IMR-90 (cell line): ENCODE measurements around the gene ZNF750. TPM values are rescaled to one million over a fixed set of nuclear protein-coding genes. Genes with fewer than 3 reads are reported as not detected.

ENCODE experiments used
- ATAC-seq: fragments of 200-7000 bp; cut with Tn5 transposase; 2 replicates; pipeline ENCODE4 v1.9.1; 2020; ENCODE audit warnings: low read depth, mild to moderate bottlenecking, moderate library complexity
- BruUV-seq: library from RNA; stranded (reverse); fragments of 400-500 nt; replicated peaks from 2 replicates; lab custom pipeline; 2021; lab: Mats Ljungman, UMichigan
- CTCF ChIA-PET: fragments of 300-600 bp; formaldehyde crosslinking; extraction: SDS; loops from one replicate; lab custom pipeline; 2021; ENCODE audit warnings: antibody characterized with exemption; lab: Yijun Ruan, JAX
- POLR2A ChIA-PET: fragments of 300-600 bp; sonication (Branson Sonifier 250); formaldehyde crosslinking; loops from one replicate; lab custom pipeline; 2022; ENCODE audit warnings: antibody characterized with exemption; ENCODE audit not compliant: unreplicated experiment; lab: Charles Lee
- DNase-seq: peaks from one replicate; pipeline ENCODE4 v3.0.0; 2013
- H2AFZ ChIP-seq: replicated peaks from 2 replicates; pipeline ENCODE3; 2013; ENCODE audit warnings: low read length, mild to moderate bottlenecking; ENCODE audit not compliant: poor library complexity
- H2AK5ac ChIP-seq: 2 replicates; pipeline ENCODE4 v1.6.1; 2013; ENCODE audit warnings: low read depth, low read length, inconsistent platforms
- H2AK9ac ChIP-seq: replicated peaks from 2 replicates; pipeline ENCODE3; 2013; ENCODE audit warnings: mild to moderate bottlenecking, low read depth, low read length, moderate library complexity; ENCODE audit not compliant: poor library complexity
- H2BK120ac ChIP-seq: 2 replicates; pipeline ENCODE4 v1.6.1; 2013; ENCODE audit warnings: low read depth, low read length, inconsistent platforms
- H2BK15ac ChIP-seq: 3 replicates; pipeline ENCODE4 v1.6.1; 2013; ENCODE audit warnings: low read depth, low read length, inconsistent platforms
- H2BK20ac ChIP-seq: 2 replicates; pipeline ENCODE4 v1.6.1; 2013; ENCODE audit warnings: low read depth, mild to moderate bottlenecking, inconsistent platforms, low read length, moderate library complexity
- H2BK5ac ChIP-seq: 2 replicates; pipeline ENCODE4 v1.6.1; 2013; ENCODE audit warnings: mild to moderate bottlenecking, low read depth, low read length, inconsistent platforms; ENCODE audit not compliant: poor library complexity, severe bottlenecking
- H3K14ac ChIP-seq: replicated peaks from 2 replicates; pipeline ENCODE4 v1.6.1; 2013; ENCODE audit warnings: low read depth, low read length, inconsistent platforms
- H3K18ac ChIP-seq: 2 replicates; pipeline ENCODE4 v1.6.1; 2013; ENCODE audit warnings: low read depth, low read length, control low read depth
- H3K23ac ChIP-seq: 2 replicates; pipeline ENCODE4 v1.6.1; 2013; ENCODE audit warnings: low read depth, low read length, inconsistent platforms
- H3K27ac ChIP-seq: 2 replicates; pipeline ENCODE4 v1.5.1; 2013; ENCODE audit warnings: mild to moderate bottlenecking, control low read depth, low read length; ENCODE audit not compliant: insufficient read depth
- H3K27me3 ChIP-seq: 2 replicates; pipeline ENCODE4 v1.6.1; 2013; ENCODE audit warnings: low read length; ENCODE audit not compliant: control insufficient read depth, insufficient read depth
- H3K36me3 ChIP-seq: 2 replicates; pipeline ENCODE4 v1.6.1; 2013; ENCODE audit warnings: low read length, mixed read lengths; ENCODE audit not compliant: control insufficient read depth, insufficient read depth
- H3K4ac ChIP-seq: 2 replicates; pipeline ENCODE4 v1.6.1; 2013; ENCODE audit warnings: low read depth, low read length, inconsistent platforms
- H3K4me1 ChIP-seq: 2 replicates; pipeline ENCODE4 v1.6.1; 2013; ENCODE audit warnings: low read length, mixed read lengths; ENCODE audit not compliant: control insufficient read depth, insufficient read depth
- H3K4me2 ChIP-seq: 2 replicates; pipeline ENCODE4 v1.6.1; 2013; ENCODE audit warnings: low read depth, mild to moderate bottlenecking, control low read depth, low read length, moderate library complexity
- H3K4me3 ChIP-seq: 2 replicates; pipeline ENCODE4 v1.5.1; 2013; ENCODE audit warnings: low read depth, mild to moderate bottlenecking, control low read depth, low read length, moderate library complexity; ENCODE audit not compliant: insufficient read depth
- H3K56ac ChIP-seq: 2 replicates; pipeline ENCODE4 v1.6.1; 2013; ENCODE audit warnings: low read length, inconsistent platforms; ENCODE audit not compliant: insufficient read depth; ENCODE audit errors: extremely low read depth
- H3K79me1 ChIP-seq, 2 experiments: 2 replicates each; pipeline ENCODE4 v1.6.1; 2013; ENCODE audit warnings: low read length in 2 of 2, inconsistent platforms in 1 of 2, low read depth in 1 of 2
- H3K9ac ChIP-seq: 2 replicates; pipeline ENCODE4 v1.6.1; 2013; ENCODE audit warnings: low read depth, low read length, control low read depth
- H3K9me1 ChIP-seq: 2 replicates; pipeline ENCODE4 v1.6.1; 2013; ENCODE audit warnings: low read length, inconsistent platforms; ENCODE audit not compliant: insufficient read depth
- H3K9me3 ChIP-seq: 2 replicates; pipeline ENCODE4 v1.6.1; 2013; ENCODE audit warnings: low read length; ENCODE audit not compliant: control insufficient read depth, insufficient read depth
- H4K20me1 ChIP-seq: 2 replicates; pipeline ENCODE4 v1.6.1; 2013; ENCODE audit warnings: low read length, inconsistent platforms; ENCODE audit not compliant: insufficient read depth
- H4K5ac ChIP-seq: 2 replicates; pipeline ENCODE4 v1.6.1; 2013; ENCODE audit warnings: mild to moderate bottlenecking, low read depth, low read length, control low read depth
- H4K8ac ChIP-seq, 2 experiments: 2 replicates each; pipeline ENCODE4 v1.6.1; 2013; ENCODE audit warnings: low read depth in 2 of 2, low read length in 2 of 2, control low read depth in 1 of 2, inconsistent platforms in 1 of 2
- H4K91ac ChIP-seq: 2 replicates; pipeline ENCODE4 v1.6.1; 2013; ENCODE audit warnings: low read depth, low read length, inconsistent platforms; ENCODE audit not compliant: insufficient read depth
- BHLHE40 ChIP-seq: fragments of 150-350 bp; IDR thresholded peaks from 2 replicates; pipeline ENCODE4 v1.6.1; 2016; ENCODE audit warnings: mild to moderate bottlenecking, low read depth, low read length
- CEBPB ChIP-seq: IDR thresholded peaks from 2 replicates; pipeline ENCODE4 v1.6.1; 2012; ENCODE audit warnings: low read depth, low read length, improper control_type of control experiment
- CHD1 ChIP-seq: IDR thresholded peaks from 2 replicates; pipeline ENCODE4 v1.6.1; 2012; ENCODE audit warnings: low read depth, low read length, improper control_type of control experiment
- CTCF ChIP-seq: conservative IDR thresholded peaks from 2 replicates; pipeline ENCODE4 v1.5.1; 2012; ENCODE audit warnings: mild to moderate bottlenecking, low read depth, low read length, improper control_type of control experiment
- ELK1 ChIP-seq: fragments of 150-350 bp; IDR thresholded peaks from 2 replicates; pipeline ENCODE4 v1.6.1; 2016; ENCODE audit warnings: low read depth, mild to moderate bottlenecking, low read length, moderate library complexity, borderline replicate concordance
- FOS ChIP-seq: fragments of 150-350 bp; IDR thresholded peaks from 2 replicates; pipeline ENCODE4 v1.6.1; 2016; ENCODE audit warnings: low read depth, low read length
- MAFK ChIP-seq: IDR thresholded peaks from 2 replicates; pipeline ENCODE4 v1.6.1; 2012; ENCODE audit warnings: low read depth, low read length, improper control_type of control experiment
- MAZ ChIP-seq: IDR thresholded peaks from 2 replicates; pipeline ENCODE4 v1.6.1; 2012; ENCODE audit warnings: low read depth, mild to moderate bottlenecking, low read length, improper control_type of control experiment, moderate library complexity, borderline replicate concordance
- MXI1 ChIP-seq: IDR thresholded peaks from 2 replicates; pipeline ENCODE4 v1.6.1; 2012; ENCODE audit warnings: low read depth, mild to moderate bottlenecking, low read length, moderate library complexity, borderline replicate concordance
- NFE2L2 ChIP-seq: fragments of 150-350 bp; IDR thresholded peaks from 2 replicates; pipeline ENCODE4 v1.6.1; 2016; ENCODE audit warnings: low read depth, mild to moderate bottlenecking, low read length
- POLR2A ChIP-seq: IDR thresholded peaks from 2 replicates; pipeline ENCODE4 v1.6.1; 2012; ENCODE audit warnings: mild to moderate bottlenecking, low read depth, low read length
- RAD21 ChIP-seq: IDR thresholded peaks from 2 replicates; pipeline ENCODE4 v1.6.1; 2012; ENCODE audit warnings: low read length, improper control_type of control experiment
- RCOR1 ChIP-seq: IDR thresholded peaks from 2 replicates; pipeline ENCODE4 v1.6.1; 2012; ENCODE audit warnings: mild to moderate bottlenecking, low read length, improper control_type of control experiment; ENCODE audit not compliant: insufficient replicate concordance
- RFX5 ChIP-seq: IDR thresholded peaks from 2 replicates; pipeline ENCODE4 v1.8.0; 2012; ENCODE audit warnings: low read depth, mild to moderate bottlenecking, low read length, moderate library complexity
- SMC3 ChIP-seq: fragments of 150-350 bp; IDR thresholded peaks from 2 replicates; pipeline ENCODE4 v1.6.1; 2016; ENCODE audit warnings: low read depth, mild to moderate bottlenecking, antibody characterized with exemption, low read length, moderate library complexity
- WGBS, 2 experiments: methylation state at CpG; one replicate each; pipeline versions ENCODE4 v1.1.5 to v1.1.7; 2013; ENCODE audit warnings: missing lambda C conversion rate in 2 of 2; ENCODE audit not compliant: insufficient read length in 1 of 2; ENCODE audit errors: extremely low coverage in 2 of 2; 5-methylcytosine and 5-hydroxymethylcytosine counted together
- dilution Hi-C: fragments of 300-500 bp; cut with HindIII; formaldehyde crosslinking; loops from one replicate; pipeline ENCODE4 v1.14.3; 2018; ENCODE audit warnings: low sequenced_read_pairs; ENCODE audit not compliant: unreplicated experiment
- in situ Hi-C: fragments of 300-500 bp; cut with MboI; formaldehyde crosslinking; loops from 3 replicates; pipeline ENCODE4 v1.14.3; 2019; ENCODE audit warnings: low sequenced_read_pairs, inconsistent platforms, mixed read lengths
- intact Hi-C: fragments of 100-400 bp; cut with micrococcal nuclease; formaldehyde crosslinking; loops from 2 replicates; pipeline ENCODE4 v1.10.0; 2022
- polyA plus RNA-seq, 3 experiments: library from polyadenylated mRNA; depleted of rRNA; stranded (reverse); fragments of >200 nt; gene quantifications; 2 replicates each; pipeline ENCODE4 v1.2.3, GENCODE V29; 2012; ENCODE audit warnings: low replicate concordance in 1 of 3
- total RNA-seq: library from RNA; depleted of rRNA; stranded (reverse); fragments of >200 nt; gene quantifications from 2 replicates; pipeline ENCODE4 v1.2.3, GENCODE V29; 2012
- TF ChIP-seq, protein P1 (sequence below): fragments of 150-350 bp; IDR thresholded peaks from 2 replicates; pipeline ENCODE4 v1.6.1; 2017; ENCODE audit warnings: mild to moderate bottlenecking, antibody characterized with exemption, low read length, low read depth

ZNF750 gene
- total and polyA plus RNA-seq, 2 of the 4 experiments (the other 2 are of a cell fraction) = not detected

- Histone ChIP-seq H3K18ac (no peak overlapping the region), H2AFZ (no peak overlapping the region), H4K20me1 (peaks cover 7% of the 10 kb centered on the region), H2BK120ac (no peak overlapping the region), H2BK5ac (no peak overlapping the region), H3K4me3 (no peak overlapping the region), H3K9ac (no peak overlapping the region), H3K56ac (no peak overlapping the region), H3K14ac (no peak overlapping the region), H2BK15ac (no peak overlapping the region), H3K4ac (no peak overlapping the region), H4K91ac (no peak overlapping the region), H4K5ac (no peak overlapping the region), H3K23ac (no peak overlapping the region), H3K36me3 (peaks cover 2% of the 10 kb centered on the region), H3K4me2 (no peak overlapping the region), H4K8ac (no peak overlapping the region), H3K4me1 (peaks cover 22% of the 10 kb centered on the region), H3K27me3 (no peaks in the 10 kb centered on the region), H2AK5ac (0 out of 2 replicates have a peak overlapping the region, but pooled peaks have one; percentile 25), H3K27ac (no peak overlapping the region), H2AK9ac (peak overlapping the region; percentile 79), H3K79me1 (peaks cover 12 to 68% of the 10 kb centered on the region in 2 experiments), H2BK20ac (no peak overlapping the region), H3K9me3 (no peaks in the 10 kb centered on the region), H3K9me1 (peaks cover 24% of the 10 kb centered on the region)
- ATAC-seq = no peak
- no peak for TF ChIP-seq RCOR1
- TF ChIP-seq CHD1 = no peak
- TF ChIP-seq MAFK = no peak
- no peak for TF ChIP-seq ELK1
- TF ChIP-seq RFX5 = no peak
- TF ChIP-seq CTCF = no peak
- TF ChIP-seq, protein P1, sequence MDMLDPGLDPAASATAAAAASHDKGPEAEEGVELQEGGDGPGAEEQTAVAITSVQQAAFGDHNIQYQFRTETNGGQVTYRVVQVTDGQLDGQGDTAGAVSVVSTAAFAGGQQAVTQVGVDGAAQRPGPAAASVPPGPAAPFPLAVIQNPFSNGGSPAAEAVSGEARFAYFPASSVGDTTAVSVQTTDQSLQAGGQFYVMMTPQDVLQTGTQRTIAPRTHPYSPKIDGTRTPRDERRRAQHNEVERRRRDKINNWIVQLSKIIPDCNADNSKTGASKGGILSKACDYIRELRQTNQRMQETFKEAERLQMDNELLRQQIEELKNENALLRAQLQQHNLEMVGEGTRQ = no peak
- TF ChIP-seq MAZ = no peak
- no peak for TF ChIP-seq MXI1
- no peak for TF ChIP-seq POLR2A
- no peak for TF ChIP-seq BHLHE40
- TF ChIP-seq CEBPB = no peak
- no peak for TF ChIP-seq RAD21
- no peak for TF ChIP-seq FOS
- no peak for TF ChIP-seq SMC3
- TF ChIP-seq NFE2L2 = no peak
- dilution Hi-C loops = no loop called here
- POLR2A ChIA-PET = no interaction called here
- whole genome bisulfite sequencing, 2 experiments = 82% methylated on average over 3 of the region's 23 CpGs; no CpG with 5 or more reads in 1 of the 2 experiments
- no peak for DNase-seq
- in situ Hi-C loops = no loop called here
- BruUV-seq = no TSS peak
- CTCF ChIA-PET = no interaction called here
- intact Hi-C loops = no loop called here
These were observed 25.5 kb upstream of the ZNF750 start for GRCh38 chr17:82865274-82865673.
